GM19328 (cell line): Measurements from ENCODE around the gene HELZ.
"Not testable (repeated sequence)": the region's sequence is repeated elsewhere in the genome, so short reads cannot be mapped to it uniquely, and the experiment has no call there.

Experiments
- ATAC-seq: cut with Tn5 transposase; IDR thresholded peaks from one replicate; pipeline ENCODE4 v1.9.1; 2021; ENCODE audit warnings: mild to moderate bottlenecking, moderate library complexity; ENCODE audit not compliant: unreplicated experiment

HELZ gene

GRCh38 chr17:67198131-67198530 lies 46.9 kb downstream of the HELZ start:
- no peak for ATAC-seq

- ATAC-seq, result not testable (repeated sequence)
These were observed 48.0 kb downstream of the HELZ start for GRCh38 chr17:67197023-67197422.

- no peak for ATAC-seq
These were observed 48.6 kb downstream of the HELZ start for GRCh38 chr17:67196422-67196821.

- ATAC-seq, result no peak
These were observed 50.9 kb downstream of the HELZ start for GRCh38 chr17:67194134-67194533.

- ATAC-seq, result no peak
These were observed 57.1 kb downstream of the HELZ start for GRCh38 chr17:67187927-67188326.

GRCh38 chr17:67186782-67187181 lies 58.2 kb downstream of the HELZ start:
- no peak for ATAC-seq

GRCh38 chr17:67183531-67183930 lies 61.5 kb downstream of the HELZ start:
- no peak for ATAC-seq

- ATAC-seq, result no peak
These were observed 63.2 kb downstream of the HELZ start for GRCh38 chr17:67181825-67182224.

GRCh38 chr17:67180275-67180674 lies 64.7 kb downstream of the HELZ start:
- no peak for ATAC-seq

GRCh38 chr17:67178555-67178954 lies 66.4 kb downstream of the HELZ start:
- no peak for ATAC-seq

GRCh38 chr17:67177732-67178131 lies 67.3 kb downstream of the HELZ start:
- ATAC-seq, result no peak

- ATAC-seq, result no peak
These were observed 70.8 kb downstream of the HELZ start for GRCh38 chr17:67174190-67174589.

- peak; percentile 86 for ATAC-seq
These were observed 73.4 kb downstream of the HELZ start for GRCh38 chr17:67171560-67171959.

GRCh38 chr17:67168496-67168895 lies 76.5 kb downstream of the HELZ start:
- ATAC-seq, result no peak

- ATAC-seq, result no peak
These were observed 79.8 kb downstream of the HELZ start for GRCh38 chr17:67165201-67165600.

- no peak for ATAC-seq
These were observed 80.7 kb downstream of the HELZ start for GRCh38 chr17:67164302-67164701.

- no peak for ATAC-seq
These were observed 82.2 kb downstream of the HELZ start for GRCh38 chr17:67162771-67163170.

- ATAC-seq, result no peak
These were observed 83.4 kb downstream of the HELZ start for GRCh38 chr17:67161573-67161972.

- ATAC-seq, result no peak
These were observed 84.2 kb downstream of the HELZ start for GRCh38 chr17:67160791-67161190.

- no peak for ATAC-seq
These were observed 87.0 kb downstream of the HELZ start for GRCh38 chr17:67157732-67158639.

GRCh38 chr17:67156269-67157199 lies 88.5 kb downstream of the HELZ start:
- ATAC-seq, result no peak

- ATAC-seq, result no peak
These were observed 92.2 kb downstream of the HELZ start for GRCh38 chr17:67152824-67153223.
